HepG2 (cell line): ENCODE measurements around the gene PNP. TPM values are rescaled to one million over a fixed set of nuclear protein-coding genes. Genes with fewer than 3 reads are reported as not detected.

ENCODE experiments used
- DNMT3B ChIP-seq: conservative IDR thresholded peaks from 2 replicates; pipeline ENCODE4 v1.6.1; 2016; ENCODE audit warnings: missing biosample characterization, control low read depth
- ELF4 ChIP-seq: sonication (generic); formaldehyde crosslinking; IDR thresholded peaks from 2 replicates; pipeline ENCODE4 v1.5.0; 2020; ENCODE audit warnings: missing genetic modification reagents, mild to moderate bottlenecking, moderate library complexity, borderline replicate concordance
- FIP1L1 ChIP-seq: fragments of 200-400 bp; formaldehyde crosslinking; IDR thresholded peaks from 2 replicates; pipeline ENCODE4 v1.6.1; 2018; ENCODE audit warnings: low read depth, mild to moderate bottlenecking, low read length, moderate library complexity, borderline replicate concordance; ENCODE audit not compliant: insufficient read depth
- SKI ChIP-seq: fragments of 450-650 bp; IDR thresholded peaks from one replicate; pipeline ENCODE4 v1.6.1; 2018; ENCODE audit warnings: mild to moderate bottlenecking; ENCODE audit not compliant: partially characterized antibody
- TBX2 ChIP-seq: sonication (generic); formaldehyde crosslinking; IDR thresholded peaks from 2 replicates; pipeline ENCODE4 v1.5.0; 2020; ENCODE audit warnings: missing genetic modification reagents, mild to moderate bottlenecking, borderline replicate concordance
- TEAD3 ChIP-seq: optimal IDR thresholded peaks from 2 replicates; pipeline ENCODE3; 2016; ENCODE audit warnings: borderline replicate concordance
- ZNF33B ChIP-seq: sonication (generic); formaldehyde crosslinking; IDR thresholded peaks from 2 replicates; pipeline ENCODE4 v1.5.1; 2020; ENCODE audit warnings: mild to moderate bottlenecking, missing genetic modification reagents
- ZNF644 ChIP-seq: IDR thresholded peaks from 2 replicates; pipeline ENCODE4 v1.6.1; 2016; ENCODE audit warnings: low read depth
- ZNF709 ChIP-seq: sonication (generic); formaldehyde crosslinking; IDR thresholded peaks from 2 replicates; pipeline ENCODE4 v1.5.0; 2020; ENCODE audit warnings: mild to moderate bottlenecking, missing genetic modification reagents
- ZNF891 ChIP-seq: sonication (generic); formaldehyde crosslinking; IDR thresholded peaks from 2 replicates; pipeline ENCODE4 v1.5.0; 2020; ENCODE audit warnings: mild to moderate bottlenecking, missing genetic modification reagents
- polyA plus RNA-seq, 8 experiments: library from polyadenylated mRNA; depleted of rRNA in 3 of 8; stranded (reverse) in 7 of 8; unstranded in 1 of 8; fragments of >200 nt; fragmentation: Illumina TruSeq in 4 of 8; extraction: Trizol in 4 of 8; gene quantifications; 2 replicates each; pipeline versions ENCODE4 v1.2.1 to v1.2.3, GENCODE V29; 2011 to 2016; ENCODE audit warnings: low read depth in 4 of 8, missing spikeins in 1 of 8, mixed read lengths in 1 of 8; ENCODE audit not compliant: insufficient read depth in 1 of 8
- total RNA-seq, 5 experiments: library from RNA; depleted of rRNA; stranded (reverse); fragments of >200 nt; fragmentation: Illumina TruSeq; extraction: Trizol; gene quantifications; 2 replicates each; pipeline ENCODE4 v1.2.3, GENCODE V29; 2016; ENCODE audit warnings: low read depth in 1 of 5
- TF ChIP-seq, protein P1 (sequence below): sonication (generic); formaldehyde crosslinking; IDR thresholded peaks from 2 replicates; pipeline ENCODE4 v1.4.0; 2020; ENCODE audit warnings: mild to moderate bottlenecking, low read depth, missing genetic modification reagents
- TF ChIP-seq, protein P2 (sequence below): sonication (generic); formaldehyde crosslinking; IDR thresholded peaks from 2 replicates; pipeline ENCODE4 v1.9.0; 2022; ENCODE audit warnings: missing genetic modification reagents, mild to moderate bottlenecking, borderline replicate concordance

Gene PNP
- total and polyA plus RNA-seq, 2 of the 13 experiments (the other 11 are each of a cell fraction or from before 2014, with no cell fraction given) = 45.4 to 74.8 TPM

DNA sequence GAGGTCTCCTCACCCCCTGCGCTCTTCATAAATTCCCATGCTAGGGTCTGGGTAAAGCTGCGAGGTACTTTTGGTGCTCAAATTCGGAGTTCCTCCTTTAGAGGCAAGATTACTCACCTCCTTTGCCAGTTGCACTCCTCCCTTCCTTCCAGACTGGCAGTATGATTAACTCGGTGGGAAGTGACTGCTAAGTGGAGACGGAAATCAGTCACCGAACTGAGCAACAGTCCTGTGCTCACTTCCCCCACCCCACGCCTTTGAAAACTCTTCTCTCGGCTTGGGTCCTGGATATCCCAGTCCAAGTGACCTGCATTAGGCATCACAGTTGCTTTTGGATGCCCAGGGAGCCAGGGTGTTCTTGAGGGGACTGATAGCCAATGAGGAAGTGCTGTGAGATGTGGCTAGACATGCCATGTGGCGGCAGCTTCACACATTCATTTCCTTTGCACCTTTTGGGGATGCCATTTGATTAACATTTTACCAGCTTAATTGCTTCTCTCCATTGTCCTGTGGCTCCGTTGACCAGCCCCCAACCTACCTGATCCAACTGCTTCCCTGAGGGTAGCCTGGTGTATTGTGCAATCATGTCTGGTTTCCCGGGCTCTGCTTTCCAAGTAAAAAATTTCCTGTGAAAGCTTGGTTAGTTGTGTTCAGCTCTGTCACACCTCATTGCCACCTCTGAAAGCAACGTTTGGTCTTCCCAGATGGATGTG, 840 bp downstream of the PNP start (continued):
- no peak for TF ChIP-seq TEAD3
- TF ChIP-seq DNMT3B = no peak
- TF ChIP-seq FIP1L1 = no peak
- no peak for TF ChIP-seq ZNF891 (CRISPR knock-in tag)
- no peak; the same call in 1 of the 2 replicates for TF ChIP-seq ZNF33B (CRISPR knock-in tag)
- TF ChIP-seq TBX2 (CRISPR knock-in tag) = peak; percentile 15; the same call in 1 of the 2 replicates
- TF ChIP-seq, protein P1, sequence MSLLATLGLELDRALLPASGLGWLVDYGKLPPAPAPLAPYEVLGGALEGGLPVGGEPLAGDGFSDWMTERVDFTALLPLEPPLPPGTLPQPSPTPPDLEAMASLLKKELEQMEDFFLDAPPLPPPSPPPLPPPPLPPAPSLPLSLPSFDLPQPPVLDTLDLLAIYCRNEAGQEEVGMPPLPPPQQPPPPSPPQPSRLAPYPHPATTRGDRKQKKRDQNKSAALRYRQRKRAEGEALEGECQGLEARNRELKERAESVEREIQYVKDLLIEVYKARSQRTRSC (CRISPR knock-in tag) = peak; percentile 90
- TF ChIP-seq ELF4 = 0 out of 2 replicates have a peak, but pooled peaks have one; percentile 62
- TF ChIP-seq ZNF709 = peak; percentile 73; the same call in 1 of the 2 replicates
- 0 out of 2 replicates have a peak, but pooled peaks have one; percentile 51 for TF ChIP-seq ZNF644 (CRISPR knock-in tag)
- TF ChIP-seq, protein P2, sequence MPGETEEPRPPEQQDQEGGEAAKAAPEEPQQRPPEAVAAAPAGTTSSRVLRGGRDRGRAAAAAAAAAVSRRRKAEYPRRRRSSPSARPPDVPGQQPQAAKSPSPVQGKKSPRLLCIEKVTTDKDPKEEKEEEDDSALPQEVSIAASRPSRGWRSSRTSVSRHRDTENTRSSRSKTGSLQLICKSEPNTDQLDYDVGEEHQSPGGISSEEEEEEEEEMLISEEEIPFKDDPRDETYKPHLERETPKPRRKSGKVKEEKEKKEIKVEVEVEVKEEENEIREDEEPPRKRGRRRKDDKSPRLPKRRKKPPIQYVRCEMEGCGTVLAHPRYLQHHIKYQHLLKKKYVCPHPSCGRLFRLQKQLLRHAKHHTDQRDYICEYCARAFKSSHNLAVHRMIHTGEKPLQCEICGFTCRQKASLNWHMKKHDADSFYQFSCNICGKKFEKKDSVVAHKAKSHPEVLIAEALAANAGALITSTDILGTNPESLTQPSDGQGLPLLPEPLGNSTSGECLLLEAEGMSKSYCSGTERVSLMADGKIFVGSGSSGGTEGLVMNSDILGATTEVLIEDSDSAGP (CRISPR knock-in tag) = 0 out of 2 replicates have a peak, but pooled peaks have one; percentile 40
- TF ChIP-seq SKI = peak; percentile 66
